Esophagus muscularis mucosa (tissue), 4 donors: Measurements from ENCODE around the gene OSBPL9. TPM values are rescaled to one million over a fixed set of nuclear protein-coding genes. Genes with fewer than 3 reads are reported as not detected.

ENCODE experiments used
- DNase-seq: peaks from one replicate; pipeline ENCODE4 v3.0.0-alpha.2; 2017; ENCODE audit errors: extremely low spot score
- H3K27ac ChIP-seq, 4 donors: fragments of 200-600 bp; sonication (generic); replicated peaks in 1 of 4; 1 replicate in 3 of 4; 2 replicates in 1 of 4; pipeline ENCODE4 v1.5.1; 2016 to 2019; ENCODE audit warnings: mild to moderate bottlenecking in 1 of 4
- H3K27me3 ChIP-seq, 4 donors: fragments of 200-600 bp; sonication (generic); one replicate each; pipeline versions ENCODE4 v1.5.1 to v1.6.0; 2016 to 2019
- H3K36me3 ChIP-seq, 4 donors: fragments of 200-600 bp; sonication (generic); one replicate each; pipeline ENCODE4 v1.5.1; 2016 to 2019
- H3K4me1 ChIP-seq, 4 donors: fragments of 200-600 bp; sonication (generic); one replicate each; pipeline ENCODE4 v1.5.1; 2016 to 2019
- H3K4me3 ChIP-seq, 4 donors: fragments of 200-600 bp; sonication (generic); 1 replicate in 2 of 4; 2 replicates in 2 of 4; pipeline ENCODE4 v1.5.1; 2016 to 2019; ENCODE audit warnings: mild to moderate bottlenecking in 4 of 4, moderate library complexity in 1 of 4
- H3K9me3 ChIP-seq, 4 donors: fragments of 200-600 bp; sonication (generic); 1 replicate in 3 of 4; 2 replicates in 1 of 4; pipeline ENCODE4 v1.5.1; 2016 to 2019
- CTCF ChIP-seq, 3 experiments: fragments of 200-600 bp in 2 of 3; fragments of 450-650 bp in 1 of 3; sonication (generic) in 2 of 3; IDR thresholded peaks; one replicate each; pipeline ENCODE4 v1.5.1; 2017 to 2019; ENCODE audit warnings: antibody characterized with exemption in 3 of 3, mild to moderate bottlenecking in 2 of 3, moderate library complexity in 1 of 3
- EP300 ChIP-seq: sonication (generic); formaldehyde crosslinking; IDR thresholded peaks from one replicate; pipeline ENCODE4 v1.6.1; 2017; ENCODE audit warnings: antibody characterized with exemption
- POLR2A ChIP-seq: fragments of 450-650 bp; IDR thresholded peaks from one replicate; pipeline ENCODE4 v1.6.1; 2017; ENCODE audit warnings: antibody characterized with exemption, moderate library complexity, mild to moderate bottlenecking, low read depth
- POLR2AphosphoS5 ChIP-seq, 2 donors: sonication (generic); formaldehyde crosslinking; IDR thresholded peaks; one replicate each; pipeline ENCODE4 v1.6.1; 2017; ENCODE audit warnings: antibody characterized with exemption in 2 of 2
- WGBS: methylation state at CpG from one replicate; pipeline ENCODE4 v1.1.5; 2018; 5-methylcytosine and 5-hydroxymethylcytosine counted together
- intact Hi-C: fragments of 100-400 bp; cut with DNase I; formaldehyde crosslinking; loops from one replicate; pipeline ENCODE4 v1.15.1; 2023
- total RNA-seq, 4 donors: library from RNA; depleted of rRNA; stranded (reverse); fragments of >200 nt; gene quantifications; one replicate each; pipeline versions ENCODE4 v1.1.0 to v1.2.1, GENCODE V29; 2016

Gene OSBPL9
- total RNA-seq, 4 donors from 2014 or later: 66.8 to 84.5 (median 75.9) TPM

- no peak for DNase-seq
- H3K27ac ChIP-seq: no peak overlapping the region
- H3K4me3 ChIP-seq: no peak overlapping the region
- 69% methylated on average over 4 of the region's 4 CpGs for WGBS
- H3K4me1 ChIP-seq: peaks cover 46 to 57% (median 50%) of the 10 kb centered on the region in 4 donors
- H3K27me3 ChIP-seq: no peaks in the 10 kb centered on the region
- H3K9me3 ChIP-seq: no peaks in the 10 kb centered on the region
- TF ChIP-seq EP300 (no peak), POLR2A (no peak), CTCF (IDR thresholded peaks at IDR 0.05) (no peak), POLR2AphosphoS5 (IDR thresholded peaks at IDR 0.05) (no peak)
- intact Hi-C loops: no loop called here
- peaks cover 0 to 2% (median 0%) of the 10 kb centered on the region in 4 donors for H3K36me3 ChIP-seq
These were observed 52.4 kb downstream of the OSBPL9 start for GRCh38 chr1:51669272-51669671.

GRCh38 chr1:51669816-51670215 lies 52.9 kb downstream of the OSBPL9 start:
- intact Hi-C loops: no loop called here
- Histone ChIP-seq H3K27me3 (no peaks in the 10 kb centered on the region), H3K36me3 (peaks cover 0 to 6% (median 0%) of the 10 kb centered on the region in 4 donors), H3K9me3 (no peaks in the 10 kb centered on the region), H3K4me1 (peaks cover 44 to 54% (median 50%) of the 10 kb centered on the region in 4 donors), H3K4me3 (no peak overlapping the region), H3K27ac (no peak overlapping the region)
- no peak for DNase-seq
- WGBS: 85% methylated on average over 2 of the region's 2 CpGs
- TF ChIP-seq POLR2A: no peak
- no peak for TF ChIP-seq CTCF (IDR thresholded peaks at IDR 0.05)
- TF ChIP-seq EP300: no peak
- no peak for TF ChIP-seq POLR2AphosphoS5 (IDR thresholded peaks at IDR 0.05)

- Histone ChIP-seq H3K27me3 (no peaks in the 10 kb centered on the region), H3K4me3 (no peak overlapping the region), H3K4me1 (peaks cover 34 to 40% (median 37%) of the 10 kb centered on the region in 4 donors), H3K36me3 (peaks cover 0 to 6% (median 0%) of the 10 kb centered on the region in 4 donors), H3K27ac (no peak overlapping the region), H3K9me3 (no peaks in the 10 kb centered on the region)
- 92% methylated on average over 4 of the region's 4 CpGs for WGBS
- TF ChIP-seq POLR2A (no peak), CTCF (IDR thresholded peaks at IDR 0.05) (no peak), POLR2AphosphoS5 (IDR thresholded peaks at IDR 0.05) (no peak), EP300 (no peak)
- intact Hi-C loops: no loop called here
- no peak for DNase-seq
These were observed 54.8 kb downstream of the OSBPL9 start for GRCh38 chr1:51671527-51672325.

GRCh38 chr1:51673279-51673678 lies 56.4 kb downstream of the OSBPL9 start:
- Histone ChIP-seq H3K27ac (no peak overlapping the region), H3K4me3 (no peak overlapping the region), H3K9me3 (no peaks in the 10 kb centered on the region), H3K4me1 (peaks cover 23 to 38% (median 28%) of the 10 kb centered on the region in 4 donors), H3K36me3 (peaks cover 0 to 6% (median 0%) of the 10 kb centered on the region in 4 donors), H3K27me3 (no peaks in the 10 kb centered on the region)
- intact Hi-C loops: no loop called here
- TF ChIP-seq CTCF (IDR thresholded peaks at IDR 0.05): no peak
- TF ChIP-seq POLR2AphosphoS5 (IDR thresholded peaks at IDR 0.05): no peak
- no peak for TF ChIP-seq POLR2A
- no peak for TF ChIP-seq EP300
- DNase-seq: no peak
- WGBS: 96% methylated on average over 1 of the region's 1 CpG
